ENCODE measurements around the gene PLXDC2.

PLXDC2 gene

GRCh38 chr10:20240643-20241042 is 424.4 kb downstream of the PLXDC2 start:
- no peak for FAIRE-seq

DNA sequence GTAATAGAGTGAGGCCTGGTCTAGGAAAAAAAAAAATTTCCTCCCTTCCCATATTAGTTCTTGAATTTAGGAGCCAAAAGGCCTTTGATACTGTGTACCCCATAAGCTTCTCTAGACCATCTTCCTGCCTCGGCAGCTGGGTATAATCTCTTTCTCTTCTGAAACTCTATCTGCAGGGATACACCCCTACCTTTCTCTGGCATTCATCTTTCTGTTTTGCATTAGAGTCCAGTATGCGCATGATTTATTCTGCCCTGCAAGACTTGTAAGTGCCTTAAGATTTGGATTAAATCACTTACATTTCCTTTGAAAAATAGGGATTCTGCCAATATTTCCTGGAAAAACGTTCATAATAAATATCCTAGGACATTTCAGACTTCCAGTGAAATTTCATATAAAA is 431.2 kb downstream of the PLXDC2 start:
- FAIRE-seq (no peak), DNase-seq (ENCODE audit: insufficient read length, low spot score) (no peak)

More at GRCh38 chr10:20240643-20241042, 424.4 kb downstream of the PLXDC2 start:
- DNase-seq (ENCODE audit: insufficient read length, low spot score), result no peak

DNA sequence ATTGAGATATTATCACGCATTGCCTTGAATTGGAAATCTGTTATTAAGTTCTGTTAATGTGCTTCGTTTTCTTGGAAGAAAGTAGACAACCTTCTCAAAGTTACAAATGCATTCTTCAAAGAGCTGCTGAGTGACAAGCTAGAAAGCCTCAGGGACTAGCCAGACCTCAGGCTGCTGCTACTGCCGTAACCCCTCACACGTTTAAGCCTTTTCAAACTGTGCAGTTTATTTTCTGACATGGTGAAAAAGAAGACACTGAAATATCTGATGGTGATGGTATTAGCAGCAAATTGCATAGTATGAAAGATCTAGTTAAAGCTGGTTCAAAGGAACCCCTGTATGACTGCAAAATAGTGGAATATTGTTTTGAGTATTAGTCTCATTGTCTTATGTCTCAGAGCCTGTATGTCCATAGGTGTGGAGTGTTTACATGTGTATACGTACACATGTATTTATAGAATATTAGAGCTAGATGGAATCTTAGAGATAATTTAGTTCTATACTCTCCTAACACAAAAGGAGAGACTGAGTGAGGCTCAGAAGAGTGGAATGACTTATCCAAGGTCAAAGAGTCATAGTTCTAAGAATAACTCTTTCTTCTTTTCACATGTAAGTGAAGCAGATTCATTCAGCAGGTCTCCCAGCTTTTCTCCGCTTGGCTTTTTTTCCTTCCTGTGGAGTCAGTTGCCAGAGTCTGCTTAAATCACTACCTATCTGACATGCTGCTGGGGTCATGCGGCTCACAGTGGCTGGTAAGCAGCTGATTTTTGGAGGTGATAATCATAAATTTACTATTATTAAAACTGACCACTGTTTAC is 431.9 kb downstream of the PLXDC2 start:
- no peak for FAIRE-seq
- DNase-seq (ENCODE audit: insufficient read length, low spot score), result no peak

GRCh38 chr10:20254078-20254477 is 437.8 kb downstream of the PLXDC2 start:
- DNase-seq (ENCODE audit: insufficient read length, low spot score) (no peak), FAIRE-seq (no peak)

GRCh38 chr10:20254497-20254896 is 438.3 kb downstream of the PLXDC2 start:
- DNase-seq (ENCODE audit: insufficient read length, low spot score) (no peak), FAIRE-seq (no peak)

GRCh38 chr10:20256969-20257368 is 440.7 kb downstream of the PLXDC2 start:
- DNase-seq (ENCODE audit: insufficient read length, low spot score) (no peak), FAIRE-seq (no peak)

DNA sequence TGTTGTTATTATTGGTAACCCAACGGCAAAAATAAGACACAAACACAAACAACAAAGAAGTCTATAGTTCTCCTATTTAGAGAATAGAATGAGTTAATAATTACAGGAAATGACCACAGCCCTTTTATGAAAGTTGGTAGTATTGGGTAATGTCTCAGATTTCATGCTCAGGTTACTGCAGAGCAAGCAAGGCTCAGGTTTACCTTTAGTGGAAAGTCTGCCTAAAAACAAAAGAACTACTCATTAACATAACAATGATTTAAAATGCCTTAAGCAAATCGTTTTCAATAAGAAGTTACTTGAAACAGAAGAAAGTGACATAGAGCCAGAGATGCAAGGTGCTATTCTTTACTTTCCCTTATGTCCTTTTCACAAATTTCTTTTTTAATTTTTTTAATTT is 441.2 kb downstream of the PLXDC2 start:
- DNase-seq (ENCODE audit: insufficient read length, low spot score), result no peak
- no peak for FAIRE-seq

DNA sequence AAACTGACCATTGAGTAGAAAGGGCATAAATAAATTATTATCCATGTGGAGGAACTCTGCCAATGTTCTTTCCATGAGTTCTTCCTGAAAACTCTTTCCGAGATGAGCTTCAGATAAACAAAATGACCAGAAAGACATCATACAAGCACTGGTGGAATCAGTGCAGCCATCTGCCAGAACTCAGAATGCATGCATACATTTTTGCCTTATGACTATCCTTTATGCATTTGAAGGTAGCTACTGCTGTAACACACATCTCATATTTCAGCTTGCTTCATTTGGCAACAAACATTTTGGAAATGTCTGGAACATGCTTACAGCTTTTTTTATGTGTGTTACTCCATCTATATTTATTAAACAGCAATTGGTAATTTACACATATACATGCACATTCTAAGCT is 448.9 kb downstream of the PLXDC2 start:
- DNase-seq (ENCODE audit: insufficient read length, low spot score), result no peak
- no peak for FAIRE-seq

GRCh38 chr10:20267734-20268133 is 451.5 kb downstream of the PLXDC2 start:
- FAIRE-seq (no peak), DNase-seq (ENCODE audit: insufficient read length, low spot score) (no peak)

DNA sequence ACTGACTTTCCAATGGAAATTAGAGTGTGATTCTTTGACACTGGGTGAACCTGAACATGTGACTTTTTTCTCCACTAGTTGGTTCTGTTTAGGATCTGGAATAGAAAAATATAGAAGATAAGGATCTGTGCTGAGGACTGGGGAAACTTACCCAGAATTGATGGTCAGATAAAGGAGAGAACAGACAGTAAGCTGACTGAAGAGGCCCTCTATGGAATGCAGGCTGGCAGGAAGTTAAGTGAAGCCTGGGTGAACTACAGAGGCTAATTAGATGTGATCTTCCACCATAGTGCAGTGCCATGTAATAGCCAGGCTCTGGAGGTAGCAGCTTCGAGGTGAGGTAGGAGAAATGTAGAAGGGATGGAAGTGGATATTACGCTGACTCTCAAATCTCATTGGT is 455.3 kb downstream of the PLXDC2 start:
- no peak for DNase-seq (ENCODE audit: insufficient read length, low spot score)

DNA sequence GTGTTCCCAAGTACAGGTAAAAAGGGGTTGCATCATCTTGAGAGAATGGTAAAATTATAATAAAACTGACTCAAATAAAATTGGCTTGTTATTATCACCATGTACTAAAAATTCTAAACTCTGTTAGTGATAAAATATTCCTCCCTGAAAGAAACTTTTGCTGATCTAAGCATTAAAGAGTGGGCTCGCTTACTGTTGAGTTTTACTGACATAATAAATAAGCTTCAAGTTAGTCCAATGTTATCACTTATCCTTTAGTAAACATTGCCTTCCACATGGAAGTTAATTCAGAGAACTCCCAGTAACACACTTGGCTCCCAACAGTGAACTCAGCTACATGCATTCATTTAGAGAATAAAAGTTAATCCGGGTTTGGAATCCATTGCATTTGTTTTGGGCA is 456.4 kb downstream of the PLXDC2 start:
- DNase-seq (ENCODE audit: insufficient read length, low spot score) (no peak), FAIRE-seq (no peak)

More for the DNA sequence above, 455.3 kb downstream of the PLXDC2 start:
- no peak for FAIRE-seq

GRCh38 chr10:20274571-20274970 is 458.3 kb downstream of the PLXDC2 start:
- FAIRE-seq, result no peak
- no peak for DNase-seq (ENCODE audit: insufficient read length, low spot score)

- DNase-seq (ENCODE audit: insufficient read length, low spot score), result no peak
- FAIRE-seq, result no peak
These were observed 460.1 kb downstream of the PLXDC2 start for GRCh38 chr10:20276127-20276979.

DNA sequence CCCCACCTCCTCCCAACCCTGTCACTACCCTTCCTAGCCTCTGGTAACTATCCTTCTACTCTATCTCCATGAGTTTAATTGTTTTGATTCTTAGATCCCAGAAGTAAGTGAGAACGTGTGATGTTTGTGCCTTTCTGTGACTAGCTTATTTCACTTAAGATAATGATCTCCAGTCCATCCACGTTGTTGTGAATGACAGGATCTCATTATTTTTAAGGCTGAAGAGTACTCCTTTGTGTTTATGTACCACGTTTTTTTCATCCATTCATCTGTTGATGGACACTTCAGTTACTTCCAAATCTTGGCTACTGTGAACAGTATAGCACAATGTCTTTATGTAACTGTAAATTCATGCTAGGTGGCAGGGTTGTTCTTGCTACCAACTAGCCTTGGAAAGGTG is 461.6 kb downstream of the PLXDC2 start:
- no peak for FAIRE-seq

DNA sequence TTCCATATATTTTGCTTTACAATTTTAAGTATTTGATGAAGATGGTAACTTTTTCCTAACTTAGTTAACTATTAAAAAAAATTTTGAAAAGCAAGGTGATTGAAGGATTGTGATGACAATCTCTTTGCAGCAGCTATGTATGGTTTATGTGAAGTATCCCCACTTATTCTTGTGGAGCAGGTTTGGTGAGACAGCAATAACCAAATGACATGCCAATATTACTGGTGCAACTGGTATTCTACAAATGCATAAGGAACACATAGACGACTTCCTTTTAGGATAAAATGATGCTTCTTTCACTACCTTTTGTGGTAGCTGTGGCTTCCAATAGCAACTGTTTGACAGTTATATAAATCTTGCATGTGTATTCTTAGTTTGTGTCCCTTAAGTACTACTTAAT is 465.3 kb downstream of the PLXDC2 start:
- FAIRE-seq (no peak), DNase-seq (ENCODE audit: insufficient read length, low spot score) (no peak)

More for the DNA sequence above, 461.6 kb downstream of the PLXDC2 start:
- DNase-seq (ENCODE audit: insufficient read length, low spot score), result no peak

GRCh38 chr10:20287586-20287985 is 471.4 kb downstream of the PLXDC2 start:
- DNase-seq (ENCODE audit: insufficient read length, low spot score) (no peak), FAIRE-seq (no peak)

DNA sequence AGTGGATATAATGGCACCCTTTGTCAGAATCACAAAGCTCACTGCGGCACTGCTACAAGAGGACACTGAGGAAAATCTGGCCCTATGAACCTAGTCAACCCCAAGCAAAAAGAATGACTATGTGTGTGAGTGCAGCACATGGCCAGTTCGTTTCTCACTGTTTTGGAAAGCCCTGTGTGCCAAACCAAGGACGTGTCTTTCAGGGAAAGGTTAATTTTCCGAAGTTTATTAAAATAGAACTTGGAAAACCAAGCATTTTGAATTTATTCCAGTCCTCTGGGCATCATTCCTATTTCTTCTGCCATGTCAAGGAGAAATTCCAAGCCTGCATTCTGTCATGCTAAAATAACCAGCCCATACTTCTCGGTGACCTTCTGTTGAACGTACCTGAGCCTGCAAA is 471.8 kb downstream of the PLXDC2 start:
- FAIRE-seq, result no peak
- no peak for DNase-seq (ENCODE audit: insufficient read length, low spot score)

- no peak for FAIRE-seq
These were observed 473.0 kb downstream of the PLXDC2 start for GRCh38 chr10:20289070-20289828.

GRCh38 chr10:20298417-20298816 is 482.2 kb downstream of the PLXDC2 start:
- DNase-seq (ENCODE audit: insufficient read length, low spot score) (no peak), FAIRE-seq (no peak)

More at GRCh38 chr10:20289070-20289828, 473.0 kb downstream of the PLXDC2 start:
- no peak for DNase-seq (ENCODE audit: insufficient read length, low spot score)

DNA sequence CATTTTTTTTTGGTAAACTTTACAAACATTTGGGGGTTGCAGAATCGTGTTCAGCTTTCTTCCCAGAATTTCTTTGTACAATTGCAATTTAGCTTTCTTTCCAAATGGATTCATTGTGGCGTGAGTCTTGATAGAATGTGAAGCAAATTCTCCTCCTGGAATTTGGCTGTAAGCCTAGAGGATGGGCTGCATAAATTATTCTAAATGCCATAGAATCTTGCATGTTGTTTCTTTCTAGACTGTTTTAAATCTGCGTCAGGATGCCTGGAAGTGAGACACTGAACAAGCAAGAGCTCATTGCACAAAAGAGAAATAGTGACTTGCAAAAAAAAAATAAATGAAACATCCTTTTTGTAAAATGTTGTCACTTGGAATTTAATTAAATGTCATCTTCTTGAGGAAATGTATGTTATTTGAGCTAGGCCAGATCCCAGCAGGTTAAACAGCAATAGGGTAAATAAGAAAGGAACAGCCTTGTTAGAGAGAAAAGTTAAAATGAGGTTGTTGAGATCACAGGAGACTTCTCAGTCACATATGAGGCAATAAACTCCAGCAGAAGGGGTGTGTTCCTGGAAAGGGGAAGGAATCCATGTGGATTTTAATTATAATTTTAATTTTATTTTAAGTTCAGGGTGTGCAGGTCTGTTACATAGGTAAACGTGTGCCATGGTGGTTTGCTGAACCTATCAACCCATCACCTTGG is 483.0 kb downstream of the PLXDC2 start:
- FAIRE-seq, result no peak
- no peak for DNase-seq (ENCODE audit: insufficient read length, low spot score)

Data from GM19239 (cell line).